Measurements from ENCODE around the gene MAP3K9. TPM values are rescaled to one million over a fixed set of nuclear protein-coding genes. Genes with fewer than 3 reads are reported as not detected.
"Not testable (repeated sequence)": the region's sequence is repeated elsewhere in the genome, so short reads cannot be mapped to it uniquely, and the experiment has no call there.

MAP3K9 gene
- total RNA-seq, 4 donors from 2014 or later, result 18.3 to 23.9 (median 20.7) TPM

DNA sequence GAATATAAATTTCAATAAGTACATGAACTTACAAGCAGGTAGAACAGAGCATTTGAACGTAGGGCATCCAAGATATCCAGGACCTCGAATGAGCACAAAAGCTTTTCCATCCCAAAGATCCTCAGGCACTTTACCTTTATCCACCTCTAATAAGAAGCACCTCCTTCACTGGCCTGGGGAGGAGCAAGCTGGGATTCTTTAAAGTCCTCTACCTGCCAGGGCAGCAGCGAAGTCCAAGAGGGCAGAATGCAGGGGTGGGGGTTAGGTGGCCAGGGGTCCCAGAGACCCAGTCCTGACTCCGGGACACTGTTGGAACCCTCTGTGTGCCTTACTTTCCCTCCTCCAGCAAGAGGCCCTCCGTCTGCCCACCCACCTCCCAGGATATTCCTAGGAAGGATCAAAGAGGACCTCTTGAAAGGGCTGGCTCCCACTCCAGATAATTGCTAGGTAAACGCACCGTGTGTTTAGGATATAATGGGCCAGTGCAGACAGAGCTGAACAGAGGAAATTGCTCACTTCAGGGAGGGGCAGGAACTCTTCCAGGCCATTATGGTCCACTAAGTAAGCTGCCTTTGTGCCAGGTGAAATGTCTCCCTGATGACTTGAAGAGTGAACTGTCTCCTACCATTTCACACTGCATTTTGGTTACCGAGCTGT is 99.5 kb downstream of the MAP3K9 start:
- no peak overlapping the region for H3K4me3 ChIP-seq (ENCODE audit: low read depth, poor library complexity, severe bottlenecking)
- 50 to 57% methylated on average over 8 of the region's 8 CpGs for WGBS, 2 donors
- intact Hi-C loops (cut with DNase I; ENCODE audit: low total_unique reads), result loop anchor here (10.0 kb wide), 1 partner anchor 45 kb away; no protein-coding TSS in a partner anchor
- DNase-seq (ENCODE audit: low spot score in 2 of 2), result no peak
- TF ChIP-seq POLR2A (IDR thresholded peaks at IDR 0.05), result no peak
- TF ChIP-seq, protein P1, sequence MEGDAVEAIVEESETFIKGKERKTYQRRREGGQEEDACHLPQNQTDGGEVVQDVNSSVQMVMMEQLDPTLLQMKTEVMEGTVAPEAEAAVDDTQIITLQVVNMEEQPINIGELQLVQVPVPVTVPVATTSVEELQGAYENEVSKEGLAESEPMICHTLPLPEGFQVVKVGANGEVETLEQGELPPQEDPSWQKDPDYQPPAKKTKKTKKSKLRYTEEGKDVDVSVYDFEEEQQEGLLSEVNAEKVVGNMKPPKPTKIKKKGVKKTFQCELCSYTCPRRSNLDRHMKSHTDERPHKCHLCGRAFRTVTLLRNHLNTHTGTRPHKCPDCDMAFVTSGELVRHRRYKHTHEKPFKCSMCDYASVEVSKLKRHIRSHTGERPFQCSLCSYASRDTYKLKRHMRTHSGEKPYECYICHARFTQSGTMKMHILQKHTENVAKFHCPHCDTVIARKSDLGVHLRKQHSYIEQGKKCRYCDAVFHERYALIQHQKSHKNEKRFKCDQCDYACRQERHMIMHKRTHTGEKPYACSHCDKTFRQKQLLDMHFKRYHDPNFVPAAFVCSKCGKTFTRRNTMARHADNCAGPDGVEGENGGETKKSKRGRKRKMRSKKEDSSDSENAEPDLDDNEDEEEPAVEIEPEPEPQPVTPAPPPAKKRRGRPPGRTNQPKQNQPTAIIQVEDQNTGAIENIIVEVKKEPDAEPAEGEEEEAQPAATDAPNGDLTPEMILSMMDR (IDR thresholded peaks at IDR 0.05), result no peak

DNA sequence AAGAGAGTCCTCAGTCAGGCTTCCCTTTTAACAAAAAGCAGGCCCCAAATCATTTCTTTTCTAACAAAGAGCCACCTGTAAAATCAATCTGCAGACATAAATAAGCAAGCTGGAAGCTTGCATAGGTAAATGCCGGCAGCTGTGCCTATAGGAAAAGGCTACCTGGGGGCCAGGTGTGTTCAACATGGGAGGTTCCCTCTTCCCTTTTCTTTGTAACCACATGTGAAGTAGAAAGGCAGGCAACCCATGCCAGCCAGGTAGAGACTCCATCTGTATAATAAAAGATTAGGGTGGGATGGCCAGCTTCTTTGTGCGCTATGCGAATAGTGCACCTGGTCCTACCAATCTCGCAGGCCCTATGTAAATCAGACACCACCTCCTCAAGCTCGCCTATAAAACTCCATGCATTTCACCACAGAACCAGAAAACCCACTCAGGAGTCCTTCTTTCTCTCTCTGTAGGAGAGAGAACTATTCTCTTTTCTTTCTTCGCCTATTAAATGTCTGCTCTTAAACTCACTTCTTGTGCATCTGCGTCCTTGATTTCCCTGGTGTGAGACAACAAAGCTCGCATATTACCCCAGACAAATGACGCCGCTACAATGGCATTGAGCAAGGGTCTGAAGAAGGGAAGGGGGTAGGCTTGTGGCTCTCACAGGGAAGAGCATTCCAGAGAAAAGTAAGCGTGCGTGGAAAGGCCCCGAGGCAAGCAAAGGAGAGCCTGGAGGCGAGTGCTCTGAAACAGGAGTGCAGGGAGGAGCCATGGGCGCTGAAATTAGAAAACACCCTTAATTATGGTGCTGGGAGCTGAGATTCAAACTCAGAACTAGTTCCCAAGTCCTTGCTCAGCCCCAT is 100.4 kb downstream of the MAP3K9 start:
- no peak overlapping the region for H3K4me3 ChIP-seq (ENCODE audit: low read depth, poor library complexity, severe bottlenecking)
- no peak for TF ChIP-seq POLR2A (IDR thresholded peaks at IDR 0.05)
- TF ChIP-seq, protein P1 (IDR thresholded peaks at IDR 0.05), result no peak
- intact Hi-C loops (cut with DNase I; ENCODE audit: low total_unique reads), result no loop called here
- no peak for DNase-seq (ENCODE audit: low spot score in 2 of 2)
- 72 to 79% methylated on average over 15 of the region's 15 CpGs for WGBS, 2 donors

DNA sequence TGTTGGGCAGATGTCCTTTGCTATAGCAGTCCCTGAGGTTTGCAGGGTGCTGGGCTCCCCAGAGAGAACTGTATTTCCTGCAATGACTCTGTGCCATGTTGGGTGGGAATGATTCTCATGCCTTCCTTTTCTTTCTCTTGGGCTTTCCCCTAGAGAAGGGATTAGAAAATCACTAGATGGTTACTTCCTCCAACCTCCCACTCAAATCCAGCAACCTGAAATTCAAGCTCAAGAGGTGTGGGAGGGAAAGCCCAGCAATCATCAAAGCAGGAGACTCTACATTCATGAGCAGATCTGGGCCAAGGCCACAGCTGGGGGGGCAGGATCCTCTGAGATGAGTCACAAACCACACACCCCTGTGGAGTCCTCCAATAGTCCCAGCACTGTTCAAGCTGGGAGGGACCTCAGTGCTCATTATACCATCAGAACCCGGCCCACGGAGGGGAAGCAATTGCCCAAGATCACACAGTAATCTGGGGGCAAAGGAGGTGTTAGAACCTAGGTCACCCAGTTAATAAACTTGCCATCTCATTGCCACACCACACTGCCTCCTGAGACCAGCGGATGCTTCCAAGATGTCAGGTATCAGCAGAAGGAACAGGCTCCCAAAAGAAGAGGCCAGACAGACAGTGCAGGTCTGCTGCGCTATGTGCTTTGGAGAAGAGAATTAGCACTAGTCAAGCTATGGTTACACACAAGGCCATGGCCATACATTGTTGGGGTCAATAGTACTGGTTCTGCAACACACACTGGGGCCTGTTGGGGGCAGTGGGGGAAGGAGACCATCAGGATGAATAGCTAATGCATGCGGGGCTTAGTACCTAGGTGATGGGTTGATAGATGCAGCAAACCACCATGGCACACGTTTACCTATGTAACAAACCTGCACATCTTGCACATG is 101.9 kb downstream of the MAP3K9 start:
- no peak for TF ChIP-seq POLR2A (IDR thresholded peaks at IDR 0.05)
- TF ChIP-seq, protein P1 (IDR thresholded peaks at IDR 0.05), result no peak
- no peak for DNase-seq (ENCODE audit: low spot score in 2 of 2)
- intact Hi-C loops (cut with DNase I; ENCODE audit: low total_unique reads), result no loop called here
- no peak overlapping the region for H3K4me3 ChIP-seq (ENCODE audit: low read depth, poor library complexity, severe bottlenecking)
- WGBS, 2 donors, result 59 to 75% methylated on average over 6 of the region's 6 CpGs

DNA sequence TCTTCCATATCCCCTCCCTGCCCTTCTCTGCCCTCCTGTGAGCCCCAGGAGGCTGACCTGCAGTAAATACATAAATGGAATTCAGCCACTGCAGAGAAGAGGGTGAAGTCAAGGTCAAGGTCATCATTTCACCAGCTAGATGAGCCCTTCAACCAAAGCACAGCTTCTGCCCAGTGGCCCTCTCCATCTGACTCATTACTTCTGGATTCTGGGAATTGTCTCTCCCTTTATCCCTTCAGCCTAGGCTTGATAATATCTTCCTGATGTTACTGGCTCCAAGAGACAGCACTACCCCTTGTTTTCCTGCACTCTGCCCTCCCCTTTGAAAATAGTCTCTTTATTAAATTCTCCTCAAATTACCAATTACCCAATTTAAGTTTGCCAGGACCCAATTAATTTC is 103.1 kb downstream of the MAP3K9 start:
- TF ChIP-seq POLR2A (IDR thresholded peaks at IDR 0.05), result no peak
- TF ChIP-seq, protein P1 (IDR thresholded peaks at IDR 0.05), result peak in 1 of 3 donors; percentile 44
- no peak for DNase-seq (ENCODE audit: low spot score in 2 of 2)
- no peak overlapping the region for H3K4me3 ChIP-seq (ENCODE audit: low read depth, poor library complexity, severe bottlenecking)
- intact Hi-C loops (cut with DNase I; ENCODE audit: low total_unique reads), result no loop called here

DNA sequence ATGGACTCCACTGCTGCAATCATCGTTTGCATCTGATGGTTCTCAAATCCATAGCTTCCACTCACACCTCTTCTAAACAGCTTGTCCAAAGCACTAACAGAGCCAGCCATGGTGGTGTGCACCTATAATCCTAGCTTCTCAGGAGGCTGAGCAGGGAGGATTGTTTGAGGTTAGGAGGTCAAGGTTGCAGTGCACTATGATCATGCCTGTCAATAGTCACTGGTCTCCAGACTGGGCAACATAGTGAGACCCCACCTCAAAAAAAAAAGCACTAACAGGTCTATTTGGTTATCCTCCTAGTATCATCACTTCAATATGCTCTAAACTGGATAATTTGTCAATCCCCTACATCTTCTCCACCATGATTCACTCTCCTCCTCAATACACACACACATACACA is 104.4 kb downstream of the MAP3K9 start:
- 85 to 87% methylated on average over 1 of the region's 1 CpG for whole genome bisulfite sequencing, 2 donors
- intact Hi-C loops (cut with DNase I; ENCODE audit: low total_unique reads), result no loop called here
- H3K4me3 ChIP-seq (ENCODE audit: low read depth, poor library complexity, severe bottlenecking), result no peak overlapping the region
- no peak for TF ChIP-seq POLR2A (IDR thresholded peaks at IDR 0.05)
- TF ChIP-seq, protein P1 (IDR thresholded peaks at IDR 0.05), result no peak
- no peak for DNase-seq (ENCODE audit: low spot score in 2 of 2)

DNA sequence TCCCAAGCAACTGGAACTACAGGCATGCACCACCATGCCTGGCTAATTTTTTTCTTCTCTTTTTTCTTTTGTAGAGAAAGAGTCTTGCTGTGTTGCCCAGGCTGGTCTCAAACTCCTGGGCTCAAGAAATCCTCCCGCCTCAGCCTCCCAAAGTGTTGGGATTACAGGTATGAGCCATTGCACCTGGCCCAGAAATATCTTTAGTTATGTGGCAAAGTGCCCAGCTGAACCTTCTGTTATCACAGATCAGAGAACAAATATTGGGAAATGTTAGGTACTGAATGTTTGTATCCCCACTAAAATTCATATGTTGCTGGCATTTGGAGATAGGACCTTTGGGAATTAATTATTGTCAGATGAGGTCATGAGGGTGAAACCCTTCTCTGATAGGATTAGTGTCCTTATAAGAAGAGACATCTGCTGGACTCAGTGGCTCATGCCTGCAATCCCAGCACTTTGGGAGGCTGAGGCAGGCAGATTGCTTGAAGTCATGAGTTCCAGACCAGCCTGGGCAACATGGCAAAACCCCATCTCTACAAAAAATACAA is 105.6 kb downstream of the MAP3K9 start:
- intact Hi-C loops (cut with DNase I; ENCODE audit: low total_unique reads); H3K4me3 ChIP-seq (ENCODE audit: low read depth, poor library complexity, severe bottlenecking): not testable (repeated sequence)
- 71 to 84% methylated on average over 1 of the region's 1 CpG for WGBS, 2 donors
- peak in 1 of 2 donors; percentile 66 for DNase-seq (ENCODE audit: low spot score in 2 of 2)

Measured in lower leg skin (tissue), 4 donors.